ENCODE measurements around the gene CDK5R1.

CDK5R1 gene

GRCh38 chr17:32479074-32479617 is 7.6 kb upstream of the CDK5R1 start:
- DNase-seq (ENCODE audit: low read depth, low spot score) = no peak
- in situ Hi-C loops (cut with HindIII; ENCODE audit: low sequenced_read_pairs) = no loop called here
- TF ChIP-seq CTCF (IDR thresholded peaks at IDR 0.05; ENCODE audit: low read depth, low read length) = no peak
- H3K4me3 ChIP-seq (ENCODE audit: low read depth, low read length) = no peak overlapping the region

DNA sequence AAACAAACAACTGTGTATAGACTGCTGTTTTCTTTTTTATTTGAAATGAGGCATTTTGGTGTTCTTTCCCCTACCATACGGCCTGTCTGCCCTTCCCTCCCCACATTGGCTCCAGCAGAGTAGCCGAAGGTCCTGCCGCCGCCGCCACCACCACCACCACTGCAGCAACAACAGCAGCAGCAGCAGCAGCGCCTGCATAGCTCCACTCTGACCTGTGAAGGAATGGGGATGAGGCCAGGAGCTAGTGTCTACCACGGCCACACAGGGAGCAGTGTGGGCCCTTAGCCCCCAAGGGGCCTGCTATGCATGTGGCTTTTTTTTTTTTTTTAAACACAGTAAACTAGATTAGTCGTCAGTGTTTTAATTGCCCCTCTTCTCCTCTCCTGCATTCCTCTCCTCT is 5.6 kb upstream of the CDK5R1 start:
- no peak overlapping the region for H3K4me3 ChIP-seq (ENCODE audit: low read depth, low read length)
- in situ Hi-C loops (cut with HindIII; ENCODE audit: low sequenced_read_pairs) = no loop called here
- TF ChIP-seq CTCF (IDR thresholded peaks at IDR 0.05; ENCODE audit: low read depth, low read length) = no peak
- DNase-seq (ENCODE audit: low read depth, low spot score) = no peak

DNA sequence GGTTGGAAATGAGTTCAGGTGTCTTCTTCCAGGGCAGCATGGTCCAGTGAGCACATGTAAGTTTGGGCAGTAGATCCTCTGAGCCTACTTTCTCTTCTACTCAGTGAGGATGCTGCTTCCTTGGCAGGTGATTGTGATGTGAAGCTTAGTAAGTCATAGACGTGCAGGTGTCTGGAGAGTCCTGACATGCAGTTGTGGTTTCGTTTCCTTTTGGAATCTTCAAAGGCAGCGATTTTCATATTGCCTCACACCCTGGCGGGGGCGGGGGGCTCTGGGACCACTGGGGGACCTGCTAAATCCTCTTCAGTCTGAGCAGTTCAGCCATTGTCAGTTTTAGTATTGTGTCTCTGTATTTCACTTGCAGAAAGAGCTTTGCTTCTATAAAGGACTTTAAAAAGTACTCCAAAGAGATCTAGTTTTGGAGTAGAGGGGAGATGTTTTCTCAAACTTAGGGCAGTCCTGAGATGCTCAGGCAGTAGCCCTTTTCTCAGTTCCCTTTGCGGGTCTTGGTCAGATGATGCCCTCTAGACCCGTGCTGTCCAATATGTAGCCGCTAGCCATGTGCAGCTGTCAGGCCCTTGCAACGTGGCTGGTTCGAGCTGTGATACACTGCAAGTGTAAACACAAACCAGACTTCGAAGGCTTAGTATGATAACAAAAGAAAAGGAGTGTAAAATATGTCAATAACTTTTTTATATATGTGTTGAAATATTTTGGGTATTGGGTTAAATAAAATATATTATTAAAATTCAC is 4.0 kb upstream of the CDK5R1 start:
- no peak for TF ChIP-seq CTCF (IDR thresholded peaks at IDR 0.05; ENCODE audit: low read depth, low read length)
- in situ Hi-C loops (cut with HindIII; ENCODE audit: low sequenced_read_pairs) = no loop called here
- DNase-seq (ENCODE audit: low read depth, low spot score) = no peak
- H3K4me3 ChIP-seq (ENCODE audit: low read depth, low read length) = no peak overlapping the region

GRCh38 chr17:32483451-32484019 is 3.3 kb upstream of the CDK5R1 start:
- no peak overlapping the region for H3K4me3 ChIP-seq (ENCODE audit: low read depth, low read length)
- TF ChIP-seq CTCF (IDR thresholded peaks at IDR 0.05; ENCODE audit: low read depth, low read length) = peak; percentile 80
- in situ Hi-C loops (cut with HindIII; ENCODE audit: low sequenced_read_pairs) = no loop called here
- DNase-seq (ENCODE audit: low read depth, low spot score) = peak; percentile 84

- no peak overlapping the region for H3K4me3 ChIP-seq (ENCODE audit: low read depth, low read length)
- DNase-seq (ENCODE audit: low read depth, low spot score) = no peak
- no peak for TF ChIP-seq CTCF (IDR thresholded peaks at IDR 0.05; ENCODE audit: low read depth, low read length)
- in situ Hi-C loops (cut with HindIII; ENCODE audit: low sequenced_read_pairs) = no loop called here
Observed at GRCh38 chr17:32484041-32484461, 2.7 kb upstream of the CDK5R1 start.

GRCh38 chr17:32484628-32485027 is 2.2 kb upstream of the CDK5R1 start:
- TF ChIP-seq CTCF (IDR thresholded peaks at IDR 0.05; ENCODE audit: low read depth, low read length) = no peak
- no peak overlapping the region for H3K4me3 ChIP-seq (ENCODE audit: low read depth, low read length)
- in situ Hi-C loops (cut with HindIII; ENCODE audit: low sequenced_read_pairs) = no loop called here
- no peak for DNase-seq (ENCODE audit: low read depth, low spot score)

All from astrocyte of the spinal cord (primary cell).